Stimulated activated naive CD8-positive, alpha-beta T cell treated with anti-CD3 and anti-CD28 coated beads, Interleukin-15, Interleukin-2, amounts not matched to agents 100 ng/mL and 50 ng/mL, for 24 hours (primary cell): ENCODE measurements around the gene CD1D.
A peak's percentile ranks its signal among the peaks of the same experiment; 100 is the strongest.
"Not testable (repeated sequence)": the region's sequence is repeated elsewhere in the genome, so short reads cannot be mapped to it uniquely, and the experiment has no call there.

Experiments used
- H3K27ac Mint-ChIP-seq: one replicate; pipeline ENCODE4 v1.8.0; 2021; ENCODE audit warnings: mild to moderate bottlenecking, mixed read lengths
- H3K27me3 Mint-ChIP-seq: one replicate; pipeline ENCODE4 v1.8.0; 2021; ENCODE audit warnings: mixed read lengths
- H3K36me3 Mint-ChIP-seq: one replicate; pipeline ENCODE4 v1.8.0; 2021; ENCODE audit warnings: low read depth, mixed read lengths
- H3K4me1 Mint-ChIP-seq: one replicate; pipeline ENCODE4 v1.8.0; 2021; ENCODE audit warnings: low read depth, mixed read lengths
- H3K4me3 Mint-ChIP-seq: one replicate; pipeline ENCODE4 v1.8.0; 2021; ENCODE audit warnings: mild to moderate bottlenecking, mixed read lengths
- H3K9me3 Mint-ChIP-seq: one replicate; pipeline ENCODE4 v1.8.0; 2021; ENCODE audit warnings: mixed read lengths

The CD1D gene

DNA sequence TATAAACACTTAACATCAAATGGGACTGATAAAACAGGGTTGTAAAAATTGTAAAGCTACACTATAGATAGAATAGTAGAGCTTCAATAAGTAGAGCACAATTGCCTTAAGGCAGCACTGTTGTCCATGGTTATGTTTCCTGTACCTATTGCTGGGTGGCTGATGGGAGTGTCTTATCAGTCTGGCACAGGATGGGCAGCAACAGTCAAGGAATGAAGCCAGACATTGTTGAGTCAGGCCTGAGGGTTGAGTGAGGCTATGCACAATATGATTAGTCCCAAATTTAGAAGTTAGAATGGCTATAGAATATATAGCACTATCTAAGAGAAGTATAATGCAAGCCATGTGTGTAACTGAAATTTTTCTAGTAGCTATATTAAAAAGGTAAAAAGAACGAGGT lies 25.0 kb upstream of the CD1D start:
- no peaks in the 10 kb centered on the region for H3K36me3 Mint-ChIP-seq
- H3K4me1 Mint-ChIP-seq, result peaks cover 5% of the 10 kb centered on the region
- H3K9me3 Mint-ChIP-seq, result no peaks in the 10 kb centered on the region
- peaks cover 13% of the 10 kb centered on the region for H3K27me3 Mint-ChIP-seq
- H3K4me3 Mint-ChIP-seq, result no peak overlapping the region
- no peak overlapping the region for H3K27ac Mint-ChIP-seq

DNA sequence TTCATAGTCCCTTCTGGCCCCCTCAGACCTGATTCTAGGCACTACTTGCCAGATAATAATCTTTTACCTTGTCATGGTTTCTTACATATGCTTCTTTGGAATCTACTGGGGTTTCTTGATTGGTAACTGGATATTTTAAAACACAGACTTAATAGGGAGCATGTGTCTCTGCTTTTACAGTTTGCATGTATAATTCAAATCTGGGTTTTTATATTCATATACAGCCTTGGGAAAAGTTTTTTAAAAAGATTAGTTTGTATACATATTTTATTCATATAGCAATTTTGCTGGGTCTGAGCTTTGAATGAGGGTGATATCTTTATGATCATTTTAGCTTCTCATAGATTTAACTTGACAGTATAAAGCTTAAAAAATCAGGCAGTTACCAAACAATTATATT lies 21.1 kb upstream of the CD1D start:
- Mint-ChIP-seq H3K27me3 (peaks cover 36% of the 10 kb centered on the region), H3K4me3 (no peak overlapping the region), H3K9me3 (no peaks in the 10 kb centered on the region), H3K27ac (no peak overlapping the region), H3K36me3 (no peaks in the 10 kb centered on the region), H3K4me1 (peaks cover 10% of the 10 kb centered on the region)

DNA sequence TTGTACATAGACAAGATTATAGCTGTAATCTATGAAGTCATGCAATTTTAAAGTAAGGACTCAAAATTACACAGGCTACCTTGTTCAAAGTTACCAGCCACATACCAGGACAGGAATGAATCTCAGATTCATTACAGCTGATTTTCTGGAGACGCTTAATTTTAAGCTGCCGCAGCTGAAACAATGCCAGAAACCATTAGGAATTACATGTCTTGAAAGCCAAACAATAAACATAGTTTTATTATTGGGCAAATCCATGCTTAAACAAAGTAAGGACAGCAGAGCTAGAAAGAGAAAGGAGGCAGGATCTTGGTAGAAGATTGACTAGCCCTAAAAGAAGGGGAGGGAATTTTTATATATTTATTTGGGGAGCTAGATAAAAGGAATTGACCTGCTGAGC lies 19.2 kb upstream of the CD1D start:
- no peak overlapping the region for H3K27ac Mint-ChIP-seq
- peaks cover 10% of the 10 kb centered on the region for H3K4me1 Mint-ChIP-seq
- H3K27me3 Mint-ChIP-seq, result peaks cover 42% of the 10 kb centered on the region
- H3K36me3 Mint-ChIP-seq, result no peaks in the 10 kb centered on the region
- H3K9me3 Mint-ChIP-seq, result no peaks in the 10 kb centered on the region
- H3K4me3 Mint-ChIP-seq, result no peak overlapping the region

DNA sequence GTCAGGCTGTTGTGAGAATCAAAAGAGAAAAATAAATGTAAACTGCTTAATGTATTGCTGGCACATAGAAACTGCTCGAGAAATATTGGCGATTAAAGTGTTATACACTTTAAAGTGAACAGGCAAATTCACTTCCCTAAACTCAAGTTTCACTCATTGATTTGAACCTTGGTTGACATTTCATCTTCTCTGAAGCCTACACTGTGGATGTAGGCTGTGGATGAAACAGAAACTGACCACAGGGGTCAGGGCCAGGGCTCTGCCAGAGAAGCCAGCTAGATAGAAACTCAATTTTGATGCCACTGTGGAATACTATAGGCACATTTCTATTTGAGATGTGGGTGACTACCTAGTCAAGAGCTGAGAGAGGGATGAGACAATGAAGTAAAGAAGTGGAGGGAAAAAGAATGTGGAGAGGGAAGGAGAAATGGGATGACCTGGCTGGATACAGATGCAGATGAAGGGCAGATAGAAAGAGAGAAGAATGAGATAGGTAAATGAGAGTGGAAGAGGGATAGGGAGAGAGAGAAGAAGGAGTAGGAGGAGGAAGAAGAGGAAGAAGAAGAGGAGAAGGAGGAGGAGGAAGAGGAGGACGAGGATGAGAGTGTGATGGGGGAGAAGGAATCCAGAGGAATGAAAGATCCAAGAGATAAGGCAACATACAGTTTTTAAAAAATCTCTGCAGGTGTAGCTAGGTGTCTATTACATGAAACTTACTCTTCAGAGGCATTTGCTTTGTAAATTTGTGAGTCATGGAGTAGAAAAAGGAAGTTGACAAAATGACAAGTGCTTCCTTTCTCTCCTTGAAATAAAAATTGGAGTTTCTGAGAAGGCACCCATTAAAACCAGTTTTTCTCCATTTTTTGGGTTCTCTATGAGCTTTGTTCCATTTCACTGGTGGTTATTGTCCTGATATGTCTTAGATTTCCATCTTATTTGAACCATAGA lies 17.4 kb upstream of the CD1D start:
- Mint-ChIP-seq H3K36me3 (no peaks in the 10 kb centered on the region), H3K4me1 (peaks cover 10% of the 10 kb centered on the region), H3K4me3 (no peak overlapping the region), H3K9me3 (no peaks in the 10 kb centered on the region), H3K27me3 (peaks cover 44% of the 10 kb centered on the region), H3K27ac (no peak overlapping the region)

DNA sequence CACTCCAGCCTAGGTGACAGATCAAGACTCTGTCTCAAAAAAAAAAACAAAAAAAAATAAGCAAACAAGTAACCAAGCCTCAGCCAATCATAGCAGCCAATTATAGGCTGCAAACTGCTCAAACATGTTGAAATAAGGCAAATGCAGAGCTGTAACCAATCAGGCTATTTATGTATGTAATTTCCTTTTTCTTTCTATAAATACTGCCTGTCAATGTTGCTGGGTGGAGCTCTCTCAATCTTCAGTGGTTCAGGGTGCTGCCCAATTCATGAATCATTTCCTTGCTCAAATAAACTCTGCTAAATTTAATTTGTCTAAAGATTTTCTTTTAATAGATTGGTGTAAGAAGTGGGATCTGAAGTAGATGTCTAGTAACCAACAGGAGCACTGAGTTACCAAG lies 11.6 kb upstream of the CD1D start:
- Mint-ChIP-seq H3K36me3 (no peaks in the 10 kb centered on the region), H3K4me3 (no peak overlapping the region), H3K27ac (no peak overlapping the region), H3K27me3 (peaks cover 36% of the 10 kb centered on the region), H3K9me3 (no peaks in the 10 kb centered on the region), H3K4me1 (no peaks in the 10 kb centered on the region)

DNA sequence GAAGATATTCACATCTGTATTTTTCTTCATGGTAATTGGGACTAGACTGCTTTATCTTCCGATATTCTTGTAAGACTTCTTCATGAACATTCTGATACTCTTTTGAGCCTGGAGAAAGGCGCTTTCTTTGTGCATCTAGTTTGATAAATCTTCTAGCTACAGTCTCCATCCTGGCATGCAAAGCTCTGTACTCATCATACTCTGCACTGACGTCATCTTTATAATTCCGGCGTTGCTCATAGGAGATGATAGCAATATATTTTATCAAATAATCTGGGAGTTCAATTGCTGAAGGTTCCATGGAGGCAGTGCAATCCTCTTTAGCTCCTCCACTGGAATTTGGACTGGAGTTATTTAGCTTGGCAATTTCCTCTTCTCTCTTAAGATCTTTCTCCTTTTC lies 4.8 kb upstream of the CD1D start:
- not testable (repeated sequence) for H3K4me3 Mint-ChIP-seq, H3K36me3 Mint-ChIP-seq, H3K9me3 Mint-ChIP-seq, H3K27ac Mint-ChIP-seq
- H3K4me1 Mint-ChIP-seq, result peaks cover 37% of the 10 kb centered on the region
- peaks cover 58% of the 10 kb centered on the region for H3K27me3 Mint-ChIP-seq

DNA sequence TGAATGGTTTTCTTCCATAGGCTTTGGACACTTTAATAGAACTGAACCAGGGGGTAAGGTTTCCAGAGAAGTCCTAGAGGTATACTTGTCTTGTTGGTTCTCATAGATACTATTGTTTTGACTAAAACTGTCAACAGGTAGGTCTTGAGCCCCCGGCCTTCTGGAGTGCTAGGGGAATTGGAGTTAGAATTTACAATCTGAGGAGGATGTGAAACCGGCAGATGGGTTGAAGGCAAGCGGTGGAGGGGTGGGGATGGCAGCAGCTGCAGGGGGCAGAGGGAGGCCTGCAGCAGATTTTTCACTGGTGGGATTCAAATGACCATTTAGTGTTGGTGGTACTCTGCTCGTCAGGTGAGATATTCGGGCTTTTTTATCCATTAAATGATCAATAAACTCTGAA lies 4.3 kb upstream of the CD1D start:
- H3K27me3 Mint-ChIP-seq, result peaks cover 58% of the 10 kb centered on the region
- no peaks in the 10 kb centered on the region for H3K36me3 Mint-ChIP-seq
- no peak overlapping the region for H3K27ac Mint-ChIP-seq
- H3K9me3 Mint-ChIP-seq, result no peaks in the 10 kb centered on the region
- no peak overlapping the region for H3K4me3 Mint-ChIP-seq
- H3K4me1 Mint-ChIP-seq, result peaks cover 42% of the 10 kb centered on the region

DNA sequence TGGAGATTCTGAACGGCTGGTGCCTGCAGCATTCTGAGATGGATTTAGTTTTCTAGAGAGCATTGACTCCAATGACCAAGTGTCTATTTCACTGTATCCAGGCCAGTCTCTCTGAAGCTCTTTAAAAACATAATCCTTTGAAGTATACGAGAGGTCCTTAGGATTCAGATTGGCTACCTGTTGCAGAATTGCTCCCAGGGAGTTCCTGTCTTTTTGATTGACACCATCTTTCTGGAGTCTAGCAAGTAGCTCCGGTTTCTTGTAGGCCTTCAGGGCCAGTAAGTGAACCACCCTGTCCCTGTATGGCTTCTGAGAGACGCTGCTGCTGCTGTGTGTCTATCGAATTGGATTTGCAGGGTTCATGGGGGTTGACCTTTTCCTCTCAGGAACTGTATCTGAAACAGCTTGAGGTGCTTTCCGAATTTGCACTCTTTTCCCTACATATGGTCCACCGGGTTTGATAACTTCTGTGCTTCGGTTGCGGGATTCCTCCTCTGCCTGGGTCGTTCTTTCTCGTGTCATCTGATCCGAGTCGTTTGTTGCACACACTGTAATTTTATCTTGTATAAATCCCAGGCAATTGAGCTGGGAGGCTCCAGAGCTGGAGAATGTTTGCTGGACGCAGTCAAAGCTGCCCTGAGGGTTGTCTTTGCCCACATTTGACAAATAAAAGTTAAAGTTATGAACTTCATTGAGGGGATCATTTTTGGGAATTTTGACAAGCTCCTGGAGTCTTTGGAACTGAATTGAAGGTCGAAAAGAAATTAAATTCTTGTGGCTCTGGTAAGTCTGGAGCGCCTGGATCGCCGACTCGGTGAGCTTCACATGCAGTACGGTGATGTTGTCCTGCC lies 3.6 kb upstream of the CD1D start:
- Mint-ChIP-seq H3K27me3 (peaks cover 59% of the 10 kb centered on the region), H3K4me1 (peaks cover 48% of the 10 kb centered on the region)
- not testable (repeated sequence) for H3K36me3 Mint-ChIP-seq, H3K4me3 Mint-ChIP-seq, H3K27ac Mint-ChIP-seq, H3K9me3 Mint-ChIP-seq

DNA sequence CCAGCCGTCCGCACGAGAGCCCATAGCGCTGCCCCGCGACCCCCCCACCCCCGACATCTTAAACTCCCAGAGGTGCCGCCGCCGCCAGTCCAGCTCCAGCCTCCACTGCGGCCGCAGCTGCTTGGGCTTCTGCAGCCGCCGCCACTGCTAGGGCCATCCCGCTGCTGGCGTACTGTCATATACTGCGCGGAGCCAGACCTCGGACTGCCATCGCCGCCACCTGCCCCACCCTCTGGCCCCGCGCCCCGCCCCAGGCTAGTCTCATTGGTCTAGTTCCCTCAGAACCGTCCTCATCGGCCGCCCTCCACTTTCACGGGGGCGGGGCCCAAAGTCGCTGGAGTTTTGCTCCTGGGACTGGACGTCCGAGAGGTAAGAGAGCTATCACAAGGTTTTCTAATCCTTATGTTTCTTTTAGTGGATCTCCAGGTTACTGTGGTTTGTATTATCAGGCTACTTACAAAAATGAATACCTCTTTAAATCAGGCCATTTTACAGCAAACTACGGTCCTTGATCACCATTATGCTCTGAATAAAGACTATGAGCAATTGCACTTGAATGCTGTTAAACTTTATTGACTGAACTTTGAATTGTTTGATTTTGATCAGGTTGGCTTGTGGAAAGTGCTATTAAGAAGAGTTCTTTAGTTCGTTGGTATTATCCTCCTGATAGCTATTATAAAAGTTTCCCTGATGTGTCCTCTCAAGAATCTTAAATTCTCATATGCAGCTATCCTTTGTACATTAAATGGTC lies 2.8 kb upstream of the CD1D start:
- Mint-ChIP-seq H3K27me3 (peaks cover 67% of the 10 kb centered on the region), H3K4me1 (peaks cover 48% of the 10 kb centered on the region), H3K4me3 (no peak overlapping the region), H3K9me3 (no peaks in the 10 kb centered on the region), H3K36me3 (no peaks in the 10 kb centered on the region), H3K27ac (no peak overlapping the region)

DNA sequence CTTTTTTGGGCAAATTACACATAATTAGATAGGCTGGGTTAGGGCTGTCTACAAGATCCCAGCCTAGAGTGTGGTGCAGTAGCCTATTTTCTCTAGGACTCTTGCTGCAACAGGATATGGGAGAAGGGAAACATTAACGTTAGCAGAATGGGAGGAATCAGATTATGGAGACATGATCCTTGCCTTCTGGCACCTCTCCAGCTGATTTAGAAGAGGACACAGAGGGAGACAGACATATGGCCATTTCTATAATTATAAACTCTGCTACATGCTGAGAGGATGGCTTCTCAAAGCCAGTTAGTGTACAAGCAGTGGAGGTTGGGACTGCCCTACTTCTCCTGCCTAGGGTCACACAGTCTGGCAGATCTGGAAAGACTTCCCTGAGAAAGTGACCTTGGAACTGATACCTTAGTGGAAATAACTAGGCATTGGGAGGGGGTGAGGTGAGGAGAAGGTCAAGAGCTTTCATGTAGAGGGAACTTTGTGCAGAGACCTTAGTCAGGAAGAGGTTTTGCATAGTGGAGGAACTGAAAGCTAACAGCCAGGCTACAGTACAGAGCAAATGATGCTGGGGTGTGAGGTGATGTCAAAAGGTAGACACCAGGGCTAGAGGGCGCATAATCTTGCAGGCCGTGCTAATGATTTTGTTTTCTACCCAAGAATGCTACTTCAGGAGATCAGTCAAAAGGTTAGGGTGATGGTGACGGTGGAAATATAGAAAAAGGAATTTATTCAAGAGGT lies 1.2 kb upstream of the CD1D start:
- Mint-ChIP-seq H3K9me3 (no peaks in the 10 kb centered on the region), H3K27ac (no peak overlapping the region), H3K36me3 (no peaks in the 10 kb centered on the region), H3K27me3 (peaks cover 79% of the 10 kb centered on the region), H3K4me1 (peaks cover 48% of the 10 kb centered on the region), H3K4me3 (peak overlapping the region; percentile 29)

DNA sequence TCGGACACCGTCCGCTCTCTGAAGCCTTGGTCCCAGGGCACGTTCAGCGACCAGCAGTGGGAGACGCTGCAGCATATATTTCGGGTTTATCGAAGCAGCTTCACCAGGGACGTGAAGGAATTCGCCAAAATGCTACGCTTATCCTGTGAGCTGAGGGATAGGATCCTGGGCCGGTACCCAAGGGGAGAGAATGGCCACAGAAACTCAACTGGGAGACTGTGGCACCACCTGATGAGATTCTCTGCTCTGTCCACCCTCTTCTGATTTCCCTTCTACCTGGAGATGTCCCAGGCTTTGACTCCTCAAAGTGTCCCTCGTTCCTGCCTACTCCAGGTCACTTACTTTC lies 855 bp downstream of the CD1D start:
- Mint-ChIP-seq H3K9me3 (no peaks in the 10 kb centered on the region), H3K27me3 (peaks cover 68% of the 10 kb centered on the region), H3K27ac (no peak overlapping the region), H3K36me3 (no peaks in the 10 kb centered on the region), H3K4me3 (peak overlapping the region; percentile 80), H3K4me1 (peaks cover 39% of the 10 kb centered on the region)

DNA sequence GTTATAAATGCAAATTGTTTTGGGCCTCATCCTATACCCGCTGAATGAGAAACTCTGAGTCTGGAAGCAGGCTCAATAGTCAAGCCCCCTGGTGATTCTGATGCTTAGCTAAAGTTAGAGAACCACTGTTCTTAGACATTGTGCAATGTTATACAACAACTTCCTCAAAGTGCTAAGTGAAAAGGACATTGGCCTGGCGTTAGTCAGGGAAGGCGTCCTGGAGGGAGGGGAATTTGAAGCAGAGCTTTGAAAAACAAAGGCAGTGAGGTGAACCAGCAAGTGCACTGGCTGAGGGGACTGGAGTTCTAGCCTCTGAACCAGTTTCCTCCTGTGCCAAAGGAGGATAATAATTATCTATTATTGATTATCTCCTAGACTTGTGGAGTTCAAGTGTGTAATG lies 5.1 kb downstream of the CD1D start:
- Mint-ChIP-seq H3K4me1 (peaks cover 13% of the 10 kb centered on the region), H3K27me3 (peaks cover 56% of the 10 kb centered on the region), H3K4me3 (no peak overlapping the region), H3K36me3 (no peaks in the 10 kb centered on the region), H3K27ac (no peak overlapping the region), H3K9me3 (no peaks in the 10 kb centered on the region)

DNA sequence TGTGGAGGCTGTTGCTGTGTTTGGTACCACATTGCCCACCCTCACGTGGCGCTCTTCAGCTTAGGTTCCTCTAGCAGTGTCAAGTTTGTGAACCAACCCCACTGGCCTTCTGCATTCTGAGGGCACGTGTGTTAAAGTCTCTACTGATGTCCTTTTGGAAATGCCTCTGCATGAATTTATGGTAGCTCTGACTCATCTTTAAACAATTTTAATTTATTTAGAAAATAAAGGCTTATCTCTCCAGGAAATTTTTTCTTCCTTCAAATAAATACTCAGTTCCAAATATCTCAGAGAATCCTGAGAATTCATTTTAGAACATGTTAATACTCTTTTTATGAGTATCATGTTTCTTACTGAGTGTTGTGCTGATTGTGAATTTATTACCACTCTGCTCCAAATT lies 5.5 kb downstream of the CD1D start:
- no peak overlapping the region for H3K27ac Mint-ChIP-seq
- no peaks in the 10 kb centered on the region for H3K9me3 Mint-ChIP-seq
- H3K27me3 Mint-ChIP-seq, result peaks cover 52% of the 10 kb centered on the region
- H3K36me3 Mint-ChIP-seq, result no peaks in the 10 kb centered on the region
- H3K4me1 Mint-ChIP-seq, result peaks cover 9% of the 10 kb centered on the region
- H3K4me3 Mint-ChIP-seq, result no peak overlapping the region

DNA sequence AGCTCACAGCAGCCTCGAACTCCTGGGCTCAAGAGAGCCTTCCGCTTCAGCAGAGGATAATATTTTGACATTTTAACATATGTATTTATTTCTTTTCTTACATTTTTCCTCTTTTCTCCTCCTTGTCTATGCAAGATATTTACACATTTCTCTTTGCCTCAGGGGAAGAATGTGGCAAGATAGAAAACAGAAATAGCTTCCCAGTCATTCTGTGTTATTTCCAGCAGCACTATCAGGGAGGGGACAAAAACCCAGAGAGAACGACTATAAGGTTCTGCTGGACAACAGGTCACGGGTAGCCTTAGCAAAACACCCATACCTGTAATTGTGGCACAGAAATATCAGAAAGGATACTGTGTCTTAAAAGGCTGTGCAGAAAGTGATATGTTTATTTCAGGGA lies 7.9 kb downstream of the CD1D start:
- Mint-ChIP-seq H3K27me3 (peaks cover 28% of the 10 kb centered on the region), H3K36me3 (no peaks in the 10 kb centered on the region), H3K9me3 (no peaks in the 10 kb centered on the region), H3K27ac (no peak overlapping the region), H3K4me1 (no peaks in the 10 kb centered on the region), H3K4me3 (no peak overlapping the region)
